ENCODE measurements around the gene JPH3.

Gene JPH3

DNA sequence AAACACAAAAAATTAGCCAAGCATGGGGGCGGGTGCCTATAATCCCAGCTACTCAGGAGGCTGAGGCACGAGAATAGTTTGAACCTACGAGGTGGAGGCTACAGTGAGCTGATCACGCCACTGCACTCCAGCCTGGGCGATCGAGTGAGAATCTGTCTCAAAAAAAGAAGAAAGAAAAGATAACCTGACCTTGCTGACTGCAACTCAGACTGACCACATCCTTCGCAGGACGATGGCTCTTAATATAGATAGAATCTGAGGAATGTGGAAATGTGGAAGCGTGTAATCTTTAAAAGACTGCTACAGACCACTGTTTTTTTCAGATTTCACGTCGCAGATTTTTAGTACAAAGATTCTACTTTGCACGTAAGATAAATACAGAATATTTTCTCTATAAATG, 125.7 kb downstream of the JPH3 start:
- no peak overlapping the region for H3K4me3 Mint-ChIP-seq
- peaks cover 76% of the 10 kb centered on the region for H3K36me3 Mint-ChIP-seq (ENCODE audit: low read depth)
- no peak overlapping the region for H3K27ac Mint-ChIP-seq
- H3K4me1 Mint-ChIP-seq (ENCODE audit: low read depth), result peaks cover 27% of the 10 kb centered on the region
- H3K9me3 Mint-ChIP-seq, result no peaks in the 10 kb centered on the region
- no peaks in the 10 kb centered on the region for H3K27me3 Mint-ChIP-seq

DNA sequence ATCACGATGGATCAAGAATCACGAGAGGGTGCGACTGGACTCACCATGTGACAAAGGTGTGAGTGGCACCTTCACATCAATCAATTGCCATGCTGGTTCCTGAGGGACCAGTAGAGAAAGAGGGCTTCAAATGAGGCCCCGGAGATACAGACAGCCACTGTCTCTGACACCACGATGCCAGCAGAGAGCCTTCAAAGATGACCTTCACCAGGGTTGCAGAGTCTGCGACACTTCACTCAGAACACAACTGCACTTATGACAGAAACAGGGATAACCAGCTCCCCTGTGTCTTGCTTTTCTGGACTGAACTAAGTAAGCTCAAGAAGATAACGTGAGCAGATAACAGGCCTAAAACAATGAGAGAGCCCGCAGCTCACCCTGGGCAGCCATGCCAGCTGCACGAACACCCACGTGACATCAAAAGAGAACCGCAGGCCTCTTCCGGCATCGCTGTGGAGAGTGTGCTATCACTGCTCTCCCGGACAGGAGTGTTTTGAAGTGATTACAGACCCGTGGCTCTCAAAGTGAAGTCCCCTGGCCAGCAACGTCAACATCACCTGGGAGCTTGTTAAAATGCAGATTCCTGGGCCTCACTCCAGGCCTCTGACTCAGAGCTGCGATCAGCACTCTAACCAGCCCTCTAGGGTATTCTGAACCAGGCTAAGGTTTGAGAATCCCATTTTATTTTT, 127.1 kb downstream of the JPH3 start:
- Mint-ChIP-seq H3K4me1 (ENCODE audit: low read depth) (peaks cover 19% of the 10 kb centered on the region), H3K4me3 (no peak overlapping the region), H3K27ac (no peak overlapping the region)

DNA sequence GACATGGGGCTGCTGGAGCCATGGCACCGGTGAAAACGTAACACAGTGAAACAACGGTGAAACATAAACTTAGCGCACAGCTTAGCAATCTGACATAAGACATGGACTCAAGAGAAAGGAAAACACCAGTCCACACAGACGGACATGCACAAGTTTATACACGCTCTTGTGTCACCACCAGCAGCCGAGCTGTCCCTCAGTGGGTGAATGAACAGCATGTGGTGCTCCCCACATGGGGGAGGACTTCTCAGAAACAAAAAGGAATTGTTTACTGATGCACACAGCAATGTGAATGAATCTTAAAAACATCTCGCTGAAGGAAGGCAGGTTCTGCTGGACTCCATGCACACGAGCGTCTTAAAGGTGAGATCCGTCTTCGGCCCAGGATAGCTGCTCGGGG, 129.3 kb downstream of the JPH3 start:
- H3K27ac Mint-ChIP-seq, result no peak overlapping the region
- peaks cover 67% of the 10 kb centered on the region for H3K36me3 Mint-ChIP-seq (ENCODE audit: low read depth)
- no peak overlapping the region for H3K4me3 Mint-ChIP-seq
- H3K27me3 Mint-ChIP-seq, result no peaks in the 10 kb centered on the region
- no peaks in the 10 kb centered on the region for H3K9me3 Mint-ChIP-seq
- peaks cover 9% of the 10 kb centered on the region for H3K4me1 Mint-ChIP-seq (ENCODE audit: low read depth)

More for the DNA sequence above, 127.1 kb downstream of the JPH3 start:
- H3K27me3 Mint-ChIP-seq, result no peaks in the 10 kb centered on the region
- no peaks in the 10 kb centered on the region for H3K9me3 Mint-ChIP-seq
- peaks cover 70% of the 10 kb centered on the region for H3K36me3 Mint-ChIP-seq (ENCODE audit: low read depth)

DNA sequence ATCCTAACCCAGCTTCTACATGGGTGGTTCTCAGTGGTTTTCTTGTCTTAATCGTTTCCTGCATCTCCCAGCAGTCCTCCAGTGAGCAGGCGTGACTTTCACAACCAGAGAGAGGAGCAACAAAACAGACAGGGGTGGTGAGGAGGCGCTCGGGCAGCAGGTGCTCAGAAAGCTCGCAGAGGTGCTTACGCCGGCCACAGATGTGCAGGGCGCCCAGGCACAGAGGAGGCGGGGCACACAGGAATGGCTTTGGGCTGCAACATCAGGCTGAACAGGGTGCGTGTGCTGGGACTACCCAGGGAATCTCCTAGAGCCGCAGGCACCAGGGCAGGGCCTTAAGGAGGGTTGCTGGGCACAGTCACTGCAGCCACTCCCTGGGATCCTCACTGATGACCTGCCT, 130.9 kb downstream of the JPH3 start:
- Mint-ChIP-seq H3K4me3 (no peak overlapping the region), H3K9me3 (no peaks in the 10 kb centered on the region), H3K27me3 (no peaks in the 10 kb centered on the region), H3K36me3 (ENCODE audit: low read depth) (peaks cover 52% of the 10 kb centered on the region), H3K27ac (no peak overlapping the region), H3K4me1 (ENCODE audit: low read depth) (peaks cover 6% of the 10 kb centered on the region)

- H3K4me3 Mint-ChIP-seq, result no peak overlapping the region
- no peaks in the 10 kb centered on the region for H3K27me3 Mint-ChIP-seq
- peaks cover 6% of the 10 kb centered on the region for H3K4me1 Mint-ChIP-seq (ENCODE audit: low read depth)
- H3K9me3 Mint-ChIP-seq, result no peaks in the 10 kb centered on the region
- H3K36me3 Mint-ChIP-seq (ENCODE audit: low read depth), result peaks cover 42% of the 10 kb centered on the region
- H3K27ac Mint-ChIP-seq, result no peak overlapping the region
Measured at GRCh38 chr16:87734644-87735043, 132.3 kb downstream of the JPH3 start.

DNA sequence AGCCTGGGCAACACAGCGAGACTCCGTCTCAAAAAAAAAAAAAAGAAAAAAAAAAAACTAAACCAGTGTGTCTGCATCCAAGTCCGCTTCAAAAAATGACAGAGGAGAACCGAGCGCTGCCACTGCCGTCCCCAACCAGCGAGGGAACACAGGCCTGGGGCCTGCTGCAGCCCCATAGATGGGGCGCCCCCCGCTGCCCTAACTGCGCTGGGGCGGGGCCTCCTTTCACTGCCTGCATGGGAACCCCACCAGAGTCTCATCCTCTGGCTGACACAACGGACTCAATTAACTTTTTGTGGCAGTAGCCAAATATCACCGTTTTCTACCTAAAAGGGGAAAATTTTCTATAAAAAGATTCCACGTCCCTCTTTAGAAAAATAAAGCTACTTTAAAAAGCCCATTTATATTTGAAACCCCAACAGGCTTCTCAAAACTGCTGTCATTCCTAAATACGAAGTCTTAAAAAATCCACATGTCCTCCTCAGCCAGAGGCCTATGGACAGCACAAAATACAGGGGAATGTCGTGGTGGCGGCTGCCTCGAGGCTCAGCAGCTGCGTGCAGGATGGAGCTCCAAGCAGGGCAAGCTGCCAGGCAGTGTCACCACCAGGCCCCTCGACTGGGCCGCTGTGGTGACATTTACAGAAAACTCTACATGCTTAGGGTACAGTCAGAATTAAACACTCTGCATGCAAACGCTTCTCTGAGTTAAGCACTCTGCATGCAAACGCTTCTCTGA, 133.1 kb downstream of the JPH3 start:
- Mint-ChIP-seq H3K36me3 (ENCODE audit: low read depth) (peaks cover 37% of the 10 kb centered on the region), H3K4me3 (no peak overlapping the region), H3K27ac (no peak overlapping the region), H3K4me1 (ENCODE audit: low read depth) (peaks cover 6% of the 10 kb centered on the region), H3K27me3 (no peaks in the 10 kb centered on the region), H3K9me3 (no peaks in the 10 kb centered on the region)

- no peaks in the 10 kb centered on the region for H3K27me3 Mint-ChIP-seq
- peaks cover 10% of the 10 kb centered on the region for H3K4me1 Mint-ChIP-seq (ENCODE audit: low read depth)
- H3K27ac Mint-ChIP-seq, result no peak overlapping the region
- no peaks in the 10 kb centered on the region for H3K9me3 Mint-ChIP-seq
- no peak overlapping the region for H3K4me3 Mint-ChIP-seq
- H3K36me3 Mint-ChIP-seq (ENCODE audit: low read depth), result peaks cover 37% of the 10 kb centered on the region
Measured at GRCh38 chr16:87736008-87736382, 133.7 kb downstream of the JPH3 start.

GRCh38 chr16:87739801-87740200, 137.5 kb downstream of the JPH3 start:
- no peak overlapping the region for H3K4me3 Mint-ChIP-seq
- H3K4me1 Mint-ChIP-seq (ENCODE audit: low read depth), result peaks cover 4% of the 10 kb centered on the region
- H3K27me3 Mint-ChIP-seq, result no peaks in the 10 kb centered on the region
- H3K27ac Mint-ChIP-seq, result no peak overlapping the region
- peaks cover 33% of the 10 kb centered on the region for H3K36me3 Mint-ChIP-seq (ENCODE audit: low read depth)
- H3K9me3 Mint-ChIP-seq, result no peaks in the 10 kb centered on the region

DNA sequence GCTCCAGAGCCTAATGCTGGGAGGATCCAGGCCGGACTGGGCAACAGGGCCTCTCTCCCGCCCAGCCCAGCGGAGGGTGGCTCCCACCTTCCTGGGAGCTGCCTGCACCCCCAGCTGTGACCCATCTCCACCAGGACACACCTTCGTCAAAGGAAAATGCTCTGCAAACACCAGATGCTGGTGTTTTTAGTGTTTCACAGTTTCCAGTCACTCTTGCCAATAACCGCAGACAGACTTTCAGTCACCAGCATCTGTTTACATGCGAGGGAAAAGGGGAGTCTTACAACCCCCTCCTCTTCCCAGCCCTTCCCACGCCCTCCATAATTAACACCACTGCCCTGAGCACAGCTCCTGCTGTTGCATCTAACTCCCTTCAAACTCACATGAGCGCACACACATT, 138.1 kb downstream of the JPH3 start:
- Mint-ChIP-seq H3K27ac (no peak overlapping the region), H3K4me3 (no peak overlapping the region), H3K27me3 (no peaks in the 10 kb centered on the region), H3K36me3 (ENCODE audit: low read depth) (peaks cover 37% of the 10 kb centered on the region), H3K4me1 (ENCODE audit: low read depth) (peaks cover 4% of the 10 kb centered on the region), H3K9me3 (no peaks in the 10 kb centered on the region)

DNA sequence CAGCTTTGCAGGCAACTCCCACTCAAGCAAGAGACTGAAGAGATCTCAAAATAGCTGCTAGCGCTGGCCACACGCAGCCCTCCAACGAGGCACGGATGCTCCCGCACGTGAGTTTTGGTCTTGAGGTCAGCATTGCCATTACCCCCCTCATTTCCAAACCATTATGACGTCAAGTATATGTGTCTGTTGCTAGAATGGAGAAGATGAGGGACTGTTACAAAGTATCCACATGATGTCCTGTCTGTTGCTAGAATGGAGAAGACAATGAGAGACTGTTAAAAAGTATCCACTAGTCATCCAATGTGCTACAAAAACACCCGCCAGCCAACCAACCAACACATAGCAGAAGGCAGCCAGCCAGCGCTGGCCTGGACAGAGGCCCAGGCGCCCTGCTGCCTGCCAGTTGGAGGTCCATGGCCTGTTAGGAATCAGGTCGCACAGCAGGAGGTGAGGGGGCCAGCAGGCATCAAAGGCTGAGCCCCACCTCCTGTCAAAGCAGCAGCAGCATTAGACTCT, 138.7 kb downstream of the JPH3 start:
- Mint-ChIP-seq H3K27me3 (no peaks in the 10 kb centered on the region), H3K4me1 (ENCODE audit: low read depth) (peaks cover 4% of the 10 kb centered on the region), H3K9me3 (no peaks in the 10 kb centered on the region), H3K27ac (no peak overlapping the region), H3K4me3 (no peak overlapping the region), H3K36me3 (ENCODE audit: low read depth) (peaks cover 40% of the 10 kb centered on the region)

DNA sequence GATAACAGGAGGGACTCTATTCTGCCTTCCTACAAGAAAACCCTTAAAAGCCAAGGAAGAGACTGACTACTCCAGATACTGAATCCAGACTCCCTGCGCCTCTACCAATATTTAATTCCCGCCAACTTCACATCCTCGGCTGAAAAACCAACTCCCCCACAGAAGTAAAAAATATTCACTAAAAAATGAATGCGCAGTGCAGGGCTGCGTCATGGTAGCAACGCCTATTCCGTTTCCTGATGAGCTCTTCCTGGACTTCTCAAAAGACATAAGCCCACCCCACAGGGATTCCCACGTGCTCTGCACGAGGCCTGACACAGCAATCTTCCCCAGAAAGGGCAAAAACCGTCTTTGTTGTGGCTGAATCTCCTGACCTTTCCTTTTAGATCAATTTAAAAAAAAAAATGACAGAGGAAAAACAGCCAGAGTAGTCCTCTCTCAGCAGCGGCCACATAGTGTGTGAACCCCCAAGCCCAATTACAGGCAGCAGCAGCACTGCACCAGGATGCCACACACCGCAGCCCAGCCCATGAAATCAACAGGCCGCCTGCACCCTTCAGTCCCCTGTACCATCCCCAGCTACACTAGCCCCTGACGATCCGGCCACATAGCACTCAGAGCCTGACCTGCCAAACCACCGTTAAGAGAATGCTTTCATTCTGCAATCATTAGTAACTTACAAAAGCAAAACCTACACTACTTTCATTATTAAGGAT, 139.6 kb downstream of the JPH3 start:
- no peaks in the 10 kb centered on the region for H3K9me3 Mint-ChIP-seq
- H3K27me3 Mint-ChIP-seq, result no peaks in the 10 kb centered on the region
- H3K27ac Mint-ChIP-seq, result no peak overlapping the region
- H3K4me1 Mint-ChIP-seq (ENCODE audit: low read depth), result peaks cover 4% of the 10 kb centered on the region
- H3K36me3 Mint-ChIP-seq (ENCODE audit: low read depth), result peaks cover 38% of the 10 kb centered on the region
- H3K4me3 Mint-ChIP-seq, result no peak overlapping the region

- no peaks in the 10 kb centered on the region for H3K27me3 Mint-ChIP-seq
- peaks cover 41% of the 10 kb centered on the region for H3K36me3 Mint-ChIP-seq (ENCODE audit: low read depth)
- H3K4me3 Mint-ChIP-seq, result no peak overlapping the region
- no peaks in the 10 kb centered on the region for H3K9me3 Mint-ChIP-seq
- H3K27ac Mint-ChIP-seq, result no peak overlapping the region
- peaks cover 4% of the 10 kb centered on the region for H3K4me1 Mint-ChIP-seq (ENCODE audit: low read depth)
Measured at GRCh38 chr16:87742781-87743490, 140.6 kb downstream of the JPH3 start.

- no peaks in the 10 kb centered on the region for H3K27me3 Mint-ChIP-seq
- H3K4me3 Mint-ChIP-seq, result no peak overlapping the region
- no peak overlapping the region for H3K27ac Mint-ChIP-seq
- peaks cover 58% of the 10 kb centered on the region for H3K36me3 Mint-ChIP-seq (ENCODE audit: low read depth)
- H3K9me3 Mint-ChIP-seq, result no peaks in the 10 kb centered on the region
- peaks cover 4% of the 10 kb centered on the region for H3K4me1 Mint-ChIP-seq (ENCODE audit: low read depth)
Measured at GRCh38 chr16:87744750-87745514, 142.6 kb downstream of the JPH3 start.

DNA sequence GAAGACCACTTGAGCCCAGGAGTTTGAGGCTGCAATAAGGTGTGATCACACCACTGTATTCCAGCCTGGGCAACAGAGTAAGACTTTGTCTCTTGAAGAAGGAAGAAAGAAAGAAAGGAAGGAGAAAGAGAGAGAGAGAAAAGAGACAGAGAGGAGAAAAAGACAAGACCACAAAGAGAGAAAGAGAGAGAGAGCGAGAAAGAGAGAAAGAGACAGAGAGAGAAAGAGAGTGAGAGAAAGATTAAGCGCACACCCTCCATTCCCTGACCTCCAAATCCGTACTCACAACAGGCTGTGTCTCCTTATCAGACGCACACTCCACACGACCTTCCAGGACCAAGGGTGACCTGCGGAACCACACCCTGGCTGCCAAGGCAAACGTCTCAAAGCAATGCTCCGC, 143.9 kb downstream of the JPH3 start:
- no peaks in the 10 kb centered on the region for H3K4me1 Mint-ChIP-seq (ENCODE audit: low read depth)
- no peak overlapping the region for H3K4me3 Mint-ChIP-seq
- H3K27ac Mint-ChIP-seq, result no peak overlapping the region
- H3K9me3 Mint-ChIP-seq, result no peaks in the 10 kb centered on the region
- no peaks in the 10 kb centered on the region for H3K27me3 Mint-ChIP-seq
- H3K36me3 Mint-ChIP-seq (ENCODE audit: low read depth), result peaks cover 63% of the 10 kb centered on the region
